HepG2 (cell line): ENCODE results near the gene MAPK14. TPM values are rescaled to one million over a fixed set of nuclear protein-coding genes. Genes with fewer than 3 reads are reported as not detected.
A peak's percentile ranks its signal among the peaks of the same experiment; 100 is the strongest.

Experiments used
- CEBPB ChIP-seq: IDR thresholded peaks from 2 replicates; pipeline ENCODE4 v1.6.1; 2011; ENCODE audit warnings: low read depth, low read length, improper control_type of control experiment, borderline replicate concordance
- GMEB1 ChIP-seq: sonication (generic); formaldehyde crosslinking; IDR thresholded peaks from 2 replicates; pipeline ENCODE4 v1.5.1; 2020; ENCODE audit warnings: missing genetic modification reagents, mild to moderate bottlenecking, borderline replicate concordance
- KAT7 ChIP-seq: IDR thresholded peaks from 2 replicates; pipeline ENCODE4 v1.6.1; 2018; ENCODE audit warnings: borderline replicate concordance, missing compliant biosample characterization
- KMT2A ChIP-seq: sonication (generic); formaldehyde crosslinking; IDR thresholded peaks from 2 replicates; pipeline ENCODE4 v1.4.0; 2020; ENCODE audit warnings: missing genetic modification reagents
- MTF1 ChIP-seq: sonication (generic); formaldehyde crosslinking; IDR thresholded peaks from 2 replicates; pipeline ENCODE4 v1.5.0; 2020; ENCODE audit warnings: missing genetic modification reagents
- NFE2L2 ChIP-seq: fragments of 150-350 bp; IDR thresholded peaks from 2 replicates; pipeline ENCODE4 v1.6.1; 2014; ENCODE audit warnings: low read length
- RBFOX2 ChIP-seq: fragments of 200-400 bp; formaldehyde crosslinking; IDR thresholded peaks from 2 replicates; pipeline ENCODE4 v1.6.1; 2017; ENCODE audit warnings: low read depth, mild to moderate bottlenecking, low read length
- RBM39 ChIP-seq: fragments of 200-400 bp; formaldehyde crosslinking; IDR thresholded peaks from one replicate; pipeline ENCODE4 v1.6.1; 2018; ENCODE audit warnings: antibody characterized with exemption, mild to moderate bottlenecking, low read depth, low read length; ENCODE audit not compliant: poor library complexity, severe bottlenecking
- SETDB1 ChIP-seq: sonication (generic); formaldehyde crosslinking; IDR thresholded peaks from 2 replicates; pipeline ENCODE4 v1.5.1; 2020; ENCODE audit warnings: missing genetic modification reagents, mild to moderate bottlenecking, borderline replicate concordance
- SNAI1 ChIP-seq: sonication (generic); formaldehyde crosslinking; IDR thresholded peaks from 2 replicates; pipeline ENCODE4 v1.5.0; 2020; ENCODE audit warnings: mild to moderate bottlenecking, missing genetic modification reagents, borderline replicate concordance
- TEAD3 ChIP-seq: optimal IDR thresholded peaks from 2 replicates; pipeline ENCODE3; 2016; ENCODE audit warnings: borderline replicate concordance
- ZBTB8A ChIP-seq: sonication (generic); formaldehyde crosslinking; IDR thresholded peaks from 2 replicates; pipeline ENCODE4 v1.4.0; 2020; ENCODE audit warnings: mild to moderate bottlenecking, low read depth, missing genetic modification reagents, borderline replicate concordance
- ZFP62 ChIP-seq: sonication (generic); formaldehyde crosslinking; IDR thresholded peaks from 2 replicates; pipeline ENCODE4 v1.4.0; 2020; ENCODE audit warnings: missing genetic modification reagents
- ZMYM3 ChIP-seq: sonication (generic); formaldehyde crosslinking; IDR thresholded peaks from 2 replicates; pipeline ENCODE4 v1.5.1; 2020; ENCODE audit warnings: mild to moderate bottlenecking, missing genetic modification reagents
- ZNF512 ChIP-seq: sonication (generic); formaldehyde crosslinking; IDR thresholded peaks from 2 replicates; pipeline ENCODE4 v1.4.0; 2020; ENCODE audit warnings: mild to moderate bottlenecking, missing genetic modification reagents
- polyA plus RNA-seq, 8 experiments: library from polyadenylated mRNA; depleted of rRNA in 3 of 8; stranded (reverse) in 7 of 8; unstranded in 1 of 8; fragments of >200 nt; fragmentation: Illumina TruSeq in 4 of 8; extraction: Trizol in 4 of 8; gene quantifications; 2 replicates each; pipeline versions ENCODE4 v1.2.1 to v1.2.3, GENCODE V29; 2011 to 2016; ENCODE audit warnings: low read depth in 4 of 8, missing spikeins in 1 of 8, mixed read lengths in 1 of 8; ENCODE audit not compliant: insufficient read depth in 1 of 8
- total RNA-seq, 5 experiments: library from RNA; depleted of rRNA; stranded (reverse); fragments of >200 nt; fragmentation: Illumina TruSeq; extraction: Trizol; gene quantifications; 2 replicates each; pipeline ENCODE4 v1.2.3, GENCODE V29; 2016; ENCODE audit warnings: low read depth in 1 of 5
- TF ChIP-seq, protein P1 (sequence below): sonication (generic); formaldehyde crosslinking; IDR thresholded peaks from 2 replicates; pipeline ENCODE4 v1.4.0; 2020; ENCODE audit warnings: missing genetic modification reagents, borderline replicate concordance
- TF ChIP-seq, protein P2 (sequence below): sonication (generic); formaldehyde crosslinking; IDR thresholded peaks from 2 replicates; pipeline ENCODE4 v1.5.0; 2020; ENCODE audit warnings: mild to moderate bottlenecking, missing genetic modification reagents

MAPK14 gene
- total and polyA plus RNA-seq, 2 of the 13 experiments (the other 11 are each of a cell fraction or from before 2014, with no cell fraction given): 66.3 to 67.3 TPM

GRCh38 chr6:36075656-36076055 is 48.0 kb downstream of the MAPK14 start (continued):
- TF ChIP-seq MTF1 (CRISPR knock-in tag) (no peak), ZNF512 (CRISPR knock-in tag) (no peak), SNAI1 (CRISPR knock-in tag) (no peak), KMT2A (CRISPR knock-in tag) (peak; percentile 58; the same call in 1 of the 2 replicates), RBFOX2 (no peak), TEAD3 (CRISPR knock-in tag) (peak; percentile 61), ZMYM3 (CRISPR knock-in tag) (no peak), GMEB1 (no peak), NFE2L2 (no peak), SETDB1 (no peak), CEBPB (peak; percentile 84), RBM39 (no peak), KAT7 (no peak), ZBTB8A (no peak), ZFP62 (CRISPR knock-in tag) (no peak)
- TF ChIP-seq, protein P1, sequence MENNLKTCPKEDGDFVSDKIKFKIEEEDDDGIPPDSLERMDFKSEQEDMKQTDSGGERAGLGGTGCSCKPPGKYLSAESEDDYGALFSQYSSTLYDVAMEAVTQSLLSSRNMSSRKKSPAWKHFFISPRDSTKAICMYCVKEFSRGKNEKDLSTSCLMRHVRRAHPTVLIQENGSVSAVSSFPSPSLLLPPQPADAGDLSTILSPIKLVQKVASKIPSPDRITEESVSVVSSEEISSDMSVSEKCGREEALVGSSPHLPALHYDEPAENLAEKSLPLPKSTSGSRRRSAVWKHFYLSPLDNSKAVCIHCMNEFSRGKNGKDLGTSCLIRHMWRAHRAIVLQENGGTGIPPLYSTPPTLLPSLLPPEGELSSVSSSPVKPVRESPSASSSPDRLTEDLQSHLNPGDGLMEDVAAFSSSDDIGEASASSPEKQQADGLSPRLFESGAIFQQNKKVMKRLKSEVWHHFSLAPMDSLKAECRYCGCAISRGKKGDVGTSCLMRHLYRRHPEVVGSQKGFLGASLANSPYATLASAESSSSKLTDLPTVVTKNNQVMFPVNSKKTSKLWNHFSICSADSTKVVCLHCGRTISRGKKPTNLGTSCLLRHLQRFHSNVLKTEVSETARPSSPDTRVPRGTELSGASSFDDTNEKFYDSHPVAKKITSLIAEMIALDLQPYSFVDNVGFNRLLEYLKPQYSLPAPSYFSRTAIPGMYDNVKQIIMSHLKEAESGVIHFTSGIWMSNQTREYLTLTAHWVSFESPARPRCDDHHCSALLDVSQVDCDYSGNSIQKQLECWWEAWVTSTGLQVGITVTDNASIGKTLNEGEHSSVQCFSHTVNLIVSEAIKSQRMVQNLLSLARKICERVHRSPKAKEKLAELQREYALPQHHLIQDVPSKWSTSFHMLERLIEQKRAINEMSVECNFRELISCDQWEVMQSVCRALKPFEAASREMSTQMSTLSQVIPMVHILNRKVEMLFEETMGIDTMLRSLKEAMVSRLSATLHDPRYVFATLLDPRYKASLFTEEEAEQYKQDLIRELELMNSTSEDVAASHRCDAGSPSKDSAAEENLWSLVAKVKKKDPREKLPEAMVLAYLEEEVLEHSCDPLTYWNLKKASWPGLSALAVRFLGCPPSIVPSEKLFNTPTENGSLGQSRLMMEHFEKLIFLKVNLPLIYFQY (CRISPR knock-in tag): 0 out of 2 replicates have a peak, but pooled peaks have one; percentile 21
- TF ChIP-seq, protein P2, sequence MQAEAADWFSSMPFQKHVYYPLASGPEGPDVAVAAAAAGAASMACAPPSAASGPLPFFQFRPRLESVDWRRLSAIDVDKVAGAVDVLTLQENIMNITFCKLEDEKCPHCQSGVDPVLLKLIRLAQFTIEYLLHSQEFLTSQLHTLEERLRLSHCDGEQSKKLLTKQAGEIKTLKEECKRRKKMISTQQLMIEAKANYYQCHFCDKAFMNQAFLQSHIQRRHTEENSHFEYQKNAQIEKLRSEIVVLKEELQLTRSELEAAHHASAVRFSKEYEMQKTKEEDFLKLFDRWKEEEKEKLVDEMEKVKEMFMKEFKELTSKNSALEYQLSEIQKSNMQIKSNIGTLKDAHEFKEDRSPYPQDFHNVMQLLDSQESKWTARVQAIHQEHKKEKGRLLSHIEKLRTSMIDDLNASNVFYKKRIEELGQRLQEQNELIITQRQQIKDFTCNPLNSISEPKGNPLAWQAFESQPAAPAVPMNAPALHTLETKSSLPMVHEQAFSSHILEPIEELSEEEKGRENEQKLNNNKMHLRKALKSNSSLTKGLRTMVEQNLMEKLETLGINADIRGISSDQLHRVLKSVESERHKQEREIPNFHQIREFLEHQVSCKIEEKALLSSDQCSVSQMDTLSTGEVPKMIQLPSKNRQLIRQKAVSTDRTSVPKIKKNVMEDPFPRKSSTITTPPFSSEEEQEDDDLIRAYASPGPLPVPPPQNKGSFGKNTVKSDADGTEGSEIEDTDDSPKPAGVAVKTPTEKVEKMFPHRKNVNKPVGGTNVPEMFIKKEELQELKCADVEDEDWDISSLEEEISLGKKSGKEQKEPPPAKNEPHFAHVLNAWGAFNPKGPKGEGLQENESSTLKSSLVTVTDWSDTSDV (CRISPR knock-in tag): no peak
